SK-N-SH (cell line): Measurements from ENCODE around the gene CD274. TPM values are rescaled to one million over a fixed set of nuclear protein-coding genes. Genes with fewer than 3 reads are reported as not detected.

Experiments used
- CTCF ChIA-PET: fragments of 300-600, 350-600 bp; formaldehyde crosslinking; extraction: SDS; loops from one replicate; lab custom pipeline; 2021; lab: Yijun Ruan, JAX
- POLR2A ChIA-PET: fragments of 350-600 bp; sonication (Branson Sonifier 250); formaldehyde crosslinking; extraction: SDS; loops from one replicate; lab custom pipeline; 2020; ENCODE audit warnings: antibody characterized with exemption, inconsistent platforms; lab: Yijun Ruan, JAX
- DNase-seq: peaks from one replicate; pipeline ENCODE4 v3.0.0; 2012
- H2AFZ ChIP-seq: fragments of 200-600 bp; sonication (generic); 2 replicates; pipeline ENCODE4 v1.8.1; 2016; ENCODE audit warnings: antibody characterized with exemption, mild to moderate bottlenecking, low read depth
- H3F3A ChIP-seq: fragments of 200-600 bp; sonication (generic); replicated peaks from 2 replicates; pipeline ENCODE3; 2016; ENCODE audit warnings: antibody characterized with exemption, mild to moderate bottlenecking; ENCODE audit not compliant: insufficient read depth
- H3K27ac ChIP-seq, 2 experiments: fragments of 200-500 bp in 1 of 2; fragments of 200-600 bp in 1 of 2; sonication (Bioruptor generic) in 1 of 2; sonication (generic), shearing (Covaris generic) in 1 of 2; 2 replicates each; pipeline versions ENCODE4 v1.5.1 to v1.6.1; 2014 to 2016; ENCODE audit warnings: low read depth in 2 of 2, inconsistent platforms in 1 of 2, low read length in 1 of 2, mild to moderate bottlenecking in 1 of 2, mixed read lengths in 1 of 2
- H3K27me3 ChIP-seq: fragments of 200-600 bp; sonication (generic), shearing (Covaris generic); 2 replicates; pipeline ENCODE4 v1.6.1; 2016; ENCODE audit warnings: mixed run types; ENCODE audit not compliant: insufficient read depth
- H3K36me3 ChIP-seq, 2 experiments: fragments of 200-500 bp in 1 of 2; fragments of 200-600 bp in 1 of 2; sonication (Bioruptor generic) in 1 of 2; sonication (generic) in 1 of 2; replicated peaks in 1 of 2; 2 replicates each; pipeline versions ENCODE3 to v1.5.1; 2014 to 2016; ENCODE audit warnings: low read length in 1 of 2, mild to moderate bottlenecking in 1 of 2; ENCODE audit not compliant: insufficient read depth in 2 of 2, control insufficient read depth in 1 of 2
- H3K4me1 ChIP-seq, 2 experiments: fragments of 200-500 bp in 1 of 2; fragments of 200-600 bp in 1 of 2; sonication (Bioruptor generic) in 1 of 2; sonication (generic), shearing (Covaris generic) in 1 of 2; 2 replicates each; pipeline versions ENCODE4 v1.5.1 to v1.6.1; 2014 to 2016; ENCODE audit warnings: low read depth in 1 of 2, low read length in 1 of 2, mixed run types in 1 of 2; ENCODE audit not compliant: insufficient read depth in 2 of 2, control insufficient read depth in 1 of 2
- H3K4me2 ChIP-seq: fragments of 200-600 bp; sonication (generic), shearing (Covaris generic); 2 replicates; pipeline ENCODE4 v1.6.1; 2017; ENCODE audit warnings: mixed run types
- H3K4me3 ChIP-seq, 2 experiments: fragments of 200-500 bp in 1 of 2; fragments of 200-600 bp in 1 of 2; sonication (Bioruptor generic) in 1 of 2; sonication (generic), shearing (Covaris generic) in 1 of 2; 2 replicates each; pipeline versions ENCODE4 v1.5.1 to v1.8.1; 2014 to 2016; ENCODE audit warnings: low read depth in 2 of 2, inconsistent platforms in 1 of 2, low read length in 1 of 2, mild to moderate bottlenecking in 1 of 2, mixed read lengths in 1 of 2, moderate library complexity in 1 of 2
- H3K79me2 ChIP-seq: fragments of 200-600 bp; sonication (generic); 2 replicates; pipeline ENCODE4 v1.8.1; 2017; ENCODE audit warnings: mild to moderate bottlenecking; ENCODE audit not compliant: insufficient read depth
- H3K9ac ChIP-seq: fragments of 200-600 bp; sonication (generic); 2 replicates; pipeline ENCODE4 v1.6.1; 2017; ENCODE audit warnings: mixed run types
- H3K9me2 ChIP-seq: fragments of 200-600 bp; sonication (generic); 2 replicates; pipeline ENCODE4 v1.6.1; 2017; ENCODE audit warnings: mixed run types
- H3K9me3 ChIP-seq: fragments of 200-600 bp; sonication (generic); 2 replicates; pipeline ENCODE4 v1.6.1; 2017; ENCODE audit warnings: mixed run types, mild to moderate bottlenecking, moderate library complexity
- H4K20me1 ChIP-seq: fragments of 200-600 bp; sonication (generic); 2 replicates; pipeline ENCODE4 v1.6.1; 2017; ENCODE audit warnings: mild to moderate bottlenecking, mixed run types; ENCODE audit not compliant: insufficient read depth
- CHD2 ChIP-seq: fragments of 150-350 bp; IDR thresholded peaks from 2 replicates; pipeline ENCODE4 v1.6.1; 2018; ENCODE audit warnings: low read length; ENCODE audit not compliant: partially characterized antibody
- EZH2phosphoT487 ChIP-seq: fragments of 200-600 bp; sonication (generic); IDR thresholded peaks from 2 replicates; pipeline ENCODE4 v1.6.1; 2017; ENCODE audit warnings: low read depth, mixed run types, mild to moderate bottlenecking, antibody characterized with exemption, moderate library complexity, borderline replicate concordance
- JUND ChIP-seq: IDR thresholded peaks from 2 replicates; pipeline ENCODE4 v1.4.0; 2012
- MAX ChIP-seq: IDR thresholded peaks from 2 replicates; pipeline ENCODE4 v1.4.0; 2012; ENCODE audit warnings: low read depth
- MEF2A ChIP-seq: IDR thresholded peaks from 2 replicates; pipeline ENCODE4 v1.4.0; 2012; ENCODE audit warnings: low read depth, borderline replicate concordance
- MXI1 ChIP-seq: IDR thresholded peaks from 2 replicates; pipeline ENCODE4 v1.6.1; 2012; ENCODE audit warnings: mild to moderate bottlenecking, low read depth, low read length, improper control_type of control experiment
- NFIC ChIP-seq: IDR thresholded peaks from 2 replicates; pipeline ENCODE4 v1.4.0; 2012; ENCODE audit warnings: borderline replicate concordance
- RFX5 ChIP-seq: IDR thresholded peaks from 2 replicates; pipeline ENCODE4 v1.6.1; 2012; ENCODE audit warnings: mild to moderate bottlenecking, improper control_type of control experiment, low read length
- RXRA ChIP-seq: IDR thresholded peaks from 2 replicates; pipeline ENCODE4 v1.4.0; 2012; ENCODE audit warnings: low read depth, mild to moderate bottlenecking, borderline replicate concordance
- SIN3A ChIP-seq: IDR thresholded peaks from 2 replicates; pipeline ENCODE4 v1.6.1; 2012; ENCODE audit warnings: low read depth, mild to moderate bottlenecking, low read length, moderate library complexity, borderline replicate concordance
- SMC3 ChIP-seq: IDR thresholded peaks from 2 replicates; pipeline ENCODE4 v1.6.1; 2012; ENCODE audit warnings: low read depth, low read length, improper control_type of control experiment
- TCF12 ChIP-seq: IDR thresholded peaks from 2 replicates; pipeline ENCODE4 v1.4.0; 2012
- TEAD4 ChIP-seq: IDR thresholded peaks from 2 replicates; pipeline ENCODE4 v1.4.0; 2012; ENCODE audit warnings: mild to moderate bottlenecking, borderline replicate concordance; ENCODE audit not compliant: insufficient read depth
- ZBTB33 ChIP-seq: IDR thresholded peaks from 2 replicates; pipeline ENCODE4 v1.4.0; 2012; ENCODE audit warnings: low read depth, borderline replicate concordance
- WGBS: methylation state at CpG from one replicate; pipeline ENCODE4 v1.1.6; 2017; ENCODE audit warnings: low lambda C conversion rate; 5-methylcytosine and 5-hydroxymethylcytosine counted together
- polyA plus RNA-seq, 3 experiments: library from polyadenylated mRNA; depleted of rRNA; stranded (reverse); fragments of >200 nt; gene quantifications; 2 replicates each; pipeline ENCODE4 v1.2.3, GENCODE V29; 2012
- TF ChIP-seq, protein P1 (sequence below): fragments of 200-600 bp; sonication (generic); IDR thresholded peaks from 2 replicates; pipeline ENCODE4 v1.6.1; 2017; ENCODE audit warnings: antibody characterized with exemption, mild to moderate bottlenecking, moderate library complexity
- TF ChIP-seq, protein P2 (sequence below): IDR thresholded peaks from 2 replicates; pipeline ENCODE4; 2012

Gene CD274
- polyA plus RNA-seq, 1 of the 3 experiments (the other 2 are of a cell fraction) = 25.8 TPM

GRCh38 chr9:5481322-5482040 is 31.1 kb downstream of the CD274 start:
- ChIA-PET POLR2A (no interaction called here), CTCF (no interaction called here)
- no peaks in the 10 kb centered on the region for H3K36me3 ChIP-seq
- H3K4me1 ChIP-seq = no peaks in the 10 kb centered on the region
- no peaks in the 10 kb centered on the region for H3F3A ChIP-seq
- H3K4me3 ChIP-seq = no peak overlapping the region
- TF ChIP-seq TEAD4 = no peak
- TF ChIP-seq, protein P1, sequence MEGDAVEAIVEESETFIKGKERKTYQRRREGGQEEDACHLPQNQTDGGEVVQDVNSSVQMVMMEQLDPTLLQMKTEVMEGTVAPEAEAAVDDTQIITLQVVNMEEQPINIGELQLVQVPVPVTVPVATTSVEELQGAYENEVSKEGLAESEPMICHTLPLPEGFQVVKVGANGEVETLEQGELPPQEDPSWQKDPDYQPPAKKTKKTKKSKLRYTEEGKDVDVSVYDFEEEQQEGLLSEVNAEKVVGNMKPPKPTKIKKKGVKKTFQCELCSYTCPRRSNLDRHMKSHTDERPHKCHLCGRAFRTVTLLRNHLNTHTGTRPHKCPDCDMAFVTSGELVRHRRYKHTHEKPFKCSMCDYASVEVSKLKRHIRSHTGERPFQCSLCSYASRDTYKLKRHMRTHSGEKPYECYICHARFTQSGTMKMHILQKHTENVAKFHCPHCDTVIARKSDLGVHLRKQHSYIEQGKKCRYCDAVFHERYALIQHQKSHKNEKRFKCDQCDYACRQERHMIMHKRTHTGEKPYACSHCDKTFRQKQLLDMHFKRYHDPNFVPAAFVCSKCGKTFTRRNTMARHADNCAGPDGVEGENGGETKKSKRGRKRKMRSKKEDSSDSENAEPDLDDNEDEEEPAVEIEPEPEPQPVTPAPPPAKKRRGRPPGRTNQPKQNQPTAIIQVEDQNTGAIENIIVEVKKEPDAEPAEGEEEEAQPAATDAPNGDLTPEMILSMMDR = peak; percentile 44
- H3K9me3 ChIP-seq = no peaks in the 10 kb centered on the region
- no peak overlapping the region for H2AFZ ChIP-seq
- no peak for DNase-seq
- H3K9me2 ChIP-seq = no peaks in the 10 kb centered on the region
- no peaks in the 10 kb centered on the region for H3K27me3 ChIP-seq
- WGBS = 94% methylated on average over 5 of the region's 5 CpGs
- H4K20me1 ChIP-seq = no peaks in the 10 kb centered on the region
- H3K4me2 ChIP-seq = no peak overlapping the region
- no peak overlapping the region for H3K27ac ChIP-seq
- no peak overlapping the region for H3K9ac ChIP-seq
- H3K79me2 ChIP-seq = no peaks in the 10 kb centered on the region

DNA sequence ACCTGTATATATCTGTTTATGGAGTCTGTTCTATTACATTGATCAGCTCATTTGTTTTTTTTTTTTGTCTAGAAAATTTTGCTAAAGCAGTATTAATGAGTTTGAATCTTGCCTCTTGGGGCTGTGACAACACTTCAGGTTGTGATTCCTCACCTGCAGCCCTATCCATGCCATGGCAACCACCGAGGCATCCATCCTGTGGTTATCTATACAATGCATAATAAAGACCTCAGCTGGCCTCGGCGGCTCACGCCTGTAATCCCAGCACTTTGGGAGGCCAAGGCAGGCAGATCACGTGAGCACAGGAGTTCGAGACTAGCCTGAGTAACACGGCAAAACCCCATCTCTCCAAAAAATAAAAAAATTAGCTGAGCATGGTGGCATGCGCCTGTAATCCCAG is 31.9 kb downstream of the CD274 start:
- DNase-seq = no peak
- H3K4me1 ChIP-seq = no peaks in the 10 kb centered on the region
- H4K20me1 ChIP-seq = no peaks in the 10 kb centered on the region
- H3K27me3 ChIP-seq = no peaks in the 10 kb centered on the region
- no peaks in the 10 kb centered on the region for H3K36me3 ChIP-seq
- 84% methylated on average over 8 of the region's 8 CpGs for WGBS
- no peaks in the 10 kb centered on the region for H3F3A ChIP-seq
- no peak overlapping the region for H3K9ac ChIP-seq
- TF ChIP-seq MXI1 (no peak), NFIC (no peak), TEAD4 (no peak), MAX (no peak), SIN3A (no peak)
- H2AFZ ChIP-seq = no peak overlapping the region
- no peaks in the 10 kb centered on the region for H3K9me2 ChIP-seq
- no peak overlapping the region for H3K4me3 ChIP-seq
- H3K9me3 ChIP-seq = no peaks in the 10 kb centered on the region
- no peak overlapping the region for H3K27ac ChIP-seq
- CTCF ChIA-PET = interaction anchor here (1.9 kb wide), 1 partner anchor 118 kb away, joined by 4 read pairs; no protein-coding TSS in a partner anchor
- POLR2A ChIA-PET = no interaction called here
- H3K4me2 ChIP-seq = no peak overlapping the region
- no peaks in the 10 kb centered on the region for H3K79me2 ChIP-seq

DNA sequence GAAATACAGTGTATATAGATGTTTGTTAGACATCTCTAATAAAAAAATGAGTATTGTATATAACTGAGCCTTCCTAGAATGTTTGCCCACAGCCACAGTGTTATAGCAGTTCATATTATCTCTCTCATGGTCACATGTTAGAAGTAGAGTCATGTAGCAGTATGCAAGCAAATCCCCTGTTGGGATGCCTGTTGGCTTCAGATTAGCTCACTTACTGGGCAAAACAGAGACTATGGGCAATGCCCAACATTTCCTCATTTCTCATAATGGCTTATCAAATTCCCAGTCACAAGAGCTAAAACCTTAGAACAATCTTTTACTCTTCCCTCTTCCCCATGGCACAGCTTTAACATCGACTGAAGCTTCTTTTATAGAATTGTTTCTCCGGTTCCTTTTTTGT is 33.0 kb downstream of the CD274 start:
- Histone ChIP-seq H3K27me3 (no peaks in the 10 kb centered on the region), H3F3A (no peaks in the 10 kb centered on the region), H4K20me1 (no peaks in the 10 kb centered on the region), H3K4me2 (no peak overlapping the region), H3K36me3 (no peaks in the 10 kb centered on the region), H3K9me2 (no peaks in the 10 kb centered on the region), H3K9ac (no peak overlapping the region), H3K79me2 (no peaks in the 10 kb centered on the region), H3K4me3 (no peak overlapping the region), H2AFZ (no peak overlapping the region), H3K9me3 (no peaks in the 10 kb centered on the region), H3K4me1 (no peaks in the 10 kb centered on the region), H3K27ac (no peak overlapping the region)
- WGBS = 66% methylated on average over 2 of the region's 2 CpGs
- ChIA-PET CTCF (interaction anchor here (0.6 to 1.9 kb wide), 3 partner anchors 13 to 819 kb away, joined by 3 to 4 read pairs (median 3); no protein-coding TSS in a partner anchor), POLR2A (no interaction called here)
- DNase-seq = no peak
- TF ChIP-seq RFX5 (no peak), EZH2phosphoT487 (no peak), MXI1 (no peak), CHD2 (no peak), MAX (no peak), SMC3 (no peak), RXRA (no peak), TCF12 (no peak), JUND (no peak), ZBTB33 (no peak), MEF2A (no peak)
- TF ChIP-seq, protein P2, sequence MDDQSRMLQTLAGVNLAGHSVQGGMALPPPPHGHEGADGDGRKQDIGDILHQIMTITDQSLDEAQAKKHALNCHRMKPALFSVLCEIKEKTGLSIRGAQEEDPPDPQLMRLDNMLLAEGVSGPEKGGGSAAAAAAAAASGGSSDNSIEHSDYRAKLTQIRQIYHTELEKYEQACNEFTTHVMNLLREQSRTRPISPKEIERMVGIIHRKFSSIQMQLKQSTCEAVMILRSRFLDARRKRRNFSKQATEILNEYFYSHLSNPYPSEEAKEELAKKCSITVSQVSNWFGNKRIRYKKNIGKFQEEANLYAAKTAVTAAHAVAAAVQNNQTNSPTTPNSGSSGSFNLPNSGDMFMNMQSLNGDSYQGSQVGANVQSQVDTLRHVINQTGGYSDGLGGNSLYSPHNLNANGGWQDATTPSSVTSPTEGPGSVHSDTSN = no peak
